Measurements from ENCODE around the gene PSTK. TPM values are rescaled to one million over a fixed set of nuclear protein-coding genes. Genes with fewer than 3 reads are reported as not detected.

Gene PSTK
- total and polyA plus RNA-seq, 8 donors, result 1.2 to 11.6 (median 4.1) TPM; not detected in 2

DNA sequence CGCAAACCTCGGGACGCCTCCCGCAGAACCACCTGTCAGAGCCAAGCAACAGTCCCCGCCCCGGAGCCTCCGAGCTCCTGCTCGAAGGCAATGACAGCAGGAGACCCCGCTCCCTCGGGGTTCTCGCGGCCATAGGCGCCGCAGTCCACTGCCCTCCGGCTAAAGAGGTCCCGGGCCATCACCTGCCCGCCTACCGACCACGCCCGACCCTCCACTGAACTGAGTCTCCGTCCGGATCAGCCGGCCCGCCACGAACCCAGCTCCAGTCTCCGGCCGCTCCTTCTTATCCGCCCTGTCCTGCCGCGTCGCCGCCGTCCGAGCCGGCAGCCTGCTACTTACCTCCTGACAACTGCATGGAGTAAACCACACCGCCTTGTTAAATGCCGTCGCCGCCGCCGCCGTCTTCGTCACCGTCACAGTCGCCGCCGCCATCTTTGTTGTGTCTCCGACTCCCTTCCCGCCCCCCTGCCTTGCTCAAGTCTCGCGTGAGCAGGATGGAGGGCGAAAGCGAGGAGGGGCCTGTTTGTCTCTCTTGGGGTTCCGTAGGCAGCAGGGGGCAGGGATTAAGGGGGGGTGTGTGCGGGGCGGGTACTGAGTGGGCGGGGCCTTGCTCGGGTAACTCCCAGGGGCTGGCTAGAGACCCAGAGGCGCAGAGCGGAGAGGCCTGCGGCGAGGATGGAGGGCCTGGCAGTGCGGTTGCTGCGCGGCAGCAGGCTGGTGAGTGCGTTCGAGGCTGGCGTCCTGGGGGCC, 28.3 kb downstream of the PSTK start, which contains the start of the genes ACADSB and IKZF5:
Gene ACADSB (plus strand): TSS at position 652 of the 750 bp plus-strand sequence. CDS start 24 bp downstream, at position 676.
Gene IKZF5 (minus strand): TSS at position 441 of the 750 bp plus-strand sequence. CDS start 10,170 bp downstream, outside the sequence.
- H3K27ac ChIP-seq, result peak within 1 kb of the TSS; percentile 92 to 96 (median 94)
- WGBS, 5 donors, result 0 to 1% (median 1%) methylated on average over 31 to 68 of the region's 68 CpGs
- no peaks in the 10 kb centered on the region for H3K9me3 ChIP-seq
- TF ChIP-seq CTCF (IDR thresholded peaks at IDR 0.05), result no peak
- peak; percentile 95 to 98 (median 97) for TF ChIP-seq POLR2AphosphoS5 (IDR thresholded peaks at IDR 0.05)
- TF ChIP-seq EP300 (IDR thresholded peaks at IDR 0.05), result no peak
- TF ChIP-seq POLR2A (IDR thresholded peaks at IDR 0.05), result peak in 2 of 4 donors; percentile 67 to 71
- H3K27me3 ChIP-seq, result no peaks in the 10 kb centered on the region
- DNase-seq, result peak; percentile 96 to 99
- H3K4me3 ChIP-seq, result peak within 1 kb of the TSS; percentile 95 to 100 (median 97)
- intact Hi-C loops (cut with DNase I; ENCODE audit: low total_unique reads), result no loop called here
- H3K4me1 ChIP-seq, result peaks cover 11 to 67% (median 47%) of the 10 kb centered on the region in 4 donors
- H3K36me3 ChIP-seq, result peaks cover 0 to 13% (median 6%) of the 10 kb centered on the region in 4 donors

- TF ChIP-seq POLR2AphosphoS5 (IDR thresholded peaks at IDR 0.05) (no peak), POLR2A (IDR thresholded peaks at IDR 0.05) (no peak), EP300 (IDR thresholded peaks at IDR 0.05) (no peak), CTCF (IDR thresholded peaks at IDR 0.05) (no peak)
- DNase-seq, result peak; percentile 28 to 44
- 1% methylated on average over 31 to 34 of the region's 34 CpGs for WGBS, 5 donors
Measured at GRCh38 chr10:123009105-123009820, 29.1 kb downstream of the PSTK start.

DNA sequence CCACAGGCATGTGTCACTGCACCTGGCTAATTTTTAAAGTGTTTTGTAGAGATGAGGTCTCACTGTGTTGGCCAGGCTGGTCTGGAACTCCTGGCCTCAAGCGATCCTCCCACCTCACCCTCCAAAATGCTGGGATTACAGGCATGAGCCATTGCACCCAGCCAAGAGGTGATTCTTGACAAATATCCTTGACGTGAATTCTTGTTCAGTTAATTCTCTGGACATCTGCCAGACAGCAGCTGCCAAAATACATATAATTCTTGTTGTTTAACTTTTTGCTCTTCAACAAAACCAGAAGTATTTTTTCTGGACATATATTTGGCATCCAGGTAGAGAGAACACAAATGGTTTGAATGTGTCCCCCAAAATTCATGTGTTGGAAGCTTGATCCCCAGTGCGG, 31.8 kb downstream of the PSTK start:
- no peak overlapping the region for H3K4me3 ChIP-seq
- TF ChIP-seq EP300 (IDR thresholded peaks at IDR 0.05) (no peak), POLR2A (IDR thresholded peaks at IDR 0.05) (no peak), POLR2AphosphoS5 (IDR thresholded peaks at IDR 0.05) (no peak), CTCF (IDR thresholded peaks at IDR 0.05) (no peak)
- H3K4me1 ChIP-seq, result peaks cover 7 to 41% (median 32%) of the 10 kb centered on the region in 4 donors
- no peaks in the 10 kb centered on the region for H3K27me3 ChIP-seq
- H3K27ac ChIP-seq, result no peak overlapping the region
- no peak for DNase-seq
- no peaks in the 10 kb centered on the region for H3K9me3 ChIP-seq
- H3K36me3 ChIP-seq, result peaks cover 0 to 8% (median 4%) of the 10 kb centered on the region in 4 donors
- intact Hi-C loops (cut with DNase I; ENCODE audit: low total_unique reads), result no loop called here
- WGBS, 5 donors, result 72 to 81% (median 78%) methylated on average over 3 of the region's 3 CpGs

More at GRCh38 chr10:123009105-123009820, 29.1 kb downstream of the PSTK start:
- H3K4me3 ChIP-seq, result peak overlapping the region; percentile 95 to 100 (median 97)
- peaks cover 11 to 67% (median 46%) of the 10 kb centered on the region in 4 donors for H3K4me1 ChIP-seq
- peak overlapping the region; percentile 71 to 94 (median 94) for H3K27ac ChIP-seq
- peaks cover 0 to 13% (median 6%) of the 10 kb centered on the region in 4 donors for H3K36me3 ChIP-seq
- no peaks in the 10 kb centered on the region for H3K27me3 ChIP-seq
- no peaks in the 10 kb centered on the region for H3K9me3 ChIP-seq
- intact Hi-C loops (cut with DNase I; ENCODE audit: low total_unique reads), result no loop called here

Data from stomach (tissue), 9 donors.